ENCODE measurements around the gene TASP1. TPM values are rescaled to one million over a fixed set of nuclear protein-coding genes. Genes with fewer than 3 reads are reported as not detected.
"Not testable (repeated sequence)": the region's sequence is repeated elsewhere in the genome, so short reads cannot be mapped to it uniquely, and the experiment has no call there.

TASP1 gene
- polyA plus RNA-seq, 3 donors, result 4.4 to 6.4 (median 4.6) TPM

DNA sequence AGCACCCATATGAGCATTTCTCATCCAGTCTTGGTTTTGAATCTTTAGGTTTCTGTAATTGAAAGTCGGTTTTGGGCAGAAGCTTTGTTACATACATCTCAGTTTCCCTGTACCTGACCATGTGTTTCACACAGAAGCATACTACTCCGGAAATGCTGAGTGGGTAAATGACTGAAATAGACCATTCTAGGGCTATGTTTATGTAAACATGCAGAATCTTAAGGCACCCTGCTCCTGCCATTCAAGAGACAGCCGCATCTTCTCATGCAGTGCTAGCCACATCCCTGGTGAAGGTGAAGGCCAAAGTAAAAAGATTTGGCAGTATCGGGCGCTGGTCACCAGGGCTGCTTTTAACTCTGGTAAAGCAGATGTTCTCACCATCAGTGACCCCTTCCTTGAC, 246.3 kb downstream of the TASP1 start:
- H3K27ac ChIP-seq (ENCODE audit: low read depth, low read length), result no peak overlapping the region
- 94 to 96% (median 96%) methylated on average over 5 of the region's 5 CpGs for WGBS, 3 donors

DNA sequence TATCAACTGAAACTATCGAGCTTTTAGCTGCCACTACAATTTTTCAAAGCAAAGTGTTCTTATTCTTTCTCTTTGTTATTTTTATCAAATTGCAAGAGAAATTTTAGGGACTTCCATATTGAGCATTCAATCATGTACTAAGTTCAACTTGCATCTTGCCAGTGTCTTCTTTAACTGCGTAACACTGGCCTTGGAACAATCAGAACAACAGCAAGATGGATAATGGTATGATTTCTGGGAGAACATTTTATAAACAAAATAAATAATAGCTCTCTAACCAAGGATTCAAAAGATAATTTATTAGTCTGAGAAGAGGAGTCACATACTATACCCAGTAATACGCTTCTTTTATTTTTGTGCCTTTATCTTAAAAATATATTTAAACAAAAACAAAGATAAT, 249.6 kb downstream of the TASP1 start:
- WGBS, 3 donors, result 88 to 92% (median 92%) methylated on average over 3 of the region's 3 CpGs
- H3K27ac ChIP-seq (ENCODE audit: low read depth, low read length), result no peak overlapping the region

DNA sequence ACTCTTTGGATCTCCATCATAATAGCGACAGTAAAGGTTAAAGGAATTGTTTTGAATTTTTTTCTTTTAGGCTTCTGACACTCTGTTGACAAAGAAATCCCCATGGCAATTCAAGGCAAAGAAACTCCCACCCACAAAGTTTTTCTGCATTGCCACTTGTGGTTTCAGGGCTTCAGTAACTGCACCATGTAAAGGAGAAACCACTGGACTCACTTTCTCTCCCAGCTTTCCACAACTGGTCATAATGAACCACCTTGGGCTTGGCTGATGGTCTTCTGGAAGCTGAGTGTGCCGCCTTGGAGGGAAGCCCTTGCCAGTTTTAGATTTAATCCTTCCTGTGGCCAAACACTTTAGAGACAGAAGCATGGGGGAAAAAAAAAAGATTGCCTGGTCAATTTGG, 254.6 kb downstream of the TASP1 start:
- whole genome bisulfite sequencing, 3 donors, result 95 to 98% (median 96%) methylated on average over 2 of the region's 2 CpGs
- H3K27ac ChIP-seq (ENCODE audit: low read depth, low read length), result no peak overlapping the region

DNA sequence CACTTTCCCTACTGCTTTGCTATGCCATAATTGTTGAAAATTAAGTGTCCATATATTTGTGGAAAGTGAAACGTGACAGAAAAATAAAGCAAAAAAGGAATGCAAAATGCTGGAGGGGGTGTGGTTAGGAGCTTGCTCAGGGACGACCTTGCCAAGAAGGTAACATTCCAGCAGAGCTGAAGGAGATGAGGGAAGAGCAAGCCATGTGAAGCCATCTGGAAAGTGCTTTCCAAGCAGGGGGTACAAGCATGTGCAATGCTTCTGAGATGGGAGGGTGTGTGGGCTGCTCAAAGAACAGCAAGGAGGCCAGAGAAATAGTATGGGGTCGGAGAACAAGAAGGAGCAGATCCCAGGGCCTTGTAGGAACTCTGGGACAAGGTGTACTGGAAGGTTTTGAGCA, 255.9 kb downstream of the TASP1 start:
- WGBS, 3 donors, result 84 to 93% (median 91%) methylated on average over 3 of the region's 3 CpGs
- no peak overlapping the region for H3K27ac ChIP-seq (ENCODE audit: low read depth, low read length)

DNA sequence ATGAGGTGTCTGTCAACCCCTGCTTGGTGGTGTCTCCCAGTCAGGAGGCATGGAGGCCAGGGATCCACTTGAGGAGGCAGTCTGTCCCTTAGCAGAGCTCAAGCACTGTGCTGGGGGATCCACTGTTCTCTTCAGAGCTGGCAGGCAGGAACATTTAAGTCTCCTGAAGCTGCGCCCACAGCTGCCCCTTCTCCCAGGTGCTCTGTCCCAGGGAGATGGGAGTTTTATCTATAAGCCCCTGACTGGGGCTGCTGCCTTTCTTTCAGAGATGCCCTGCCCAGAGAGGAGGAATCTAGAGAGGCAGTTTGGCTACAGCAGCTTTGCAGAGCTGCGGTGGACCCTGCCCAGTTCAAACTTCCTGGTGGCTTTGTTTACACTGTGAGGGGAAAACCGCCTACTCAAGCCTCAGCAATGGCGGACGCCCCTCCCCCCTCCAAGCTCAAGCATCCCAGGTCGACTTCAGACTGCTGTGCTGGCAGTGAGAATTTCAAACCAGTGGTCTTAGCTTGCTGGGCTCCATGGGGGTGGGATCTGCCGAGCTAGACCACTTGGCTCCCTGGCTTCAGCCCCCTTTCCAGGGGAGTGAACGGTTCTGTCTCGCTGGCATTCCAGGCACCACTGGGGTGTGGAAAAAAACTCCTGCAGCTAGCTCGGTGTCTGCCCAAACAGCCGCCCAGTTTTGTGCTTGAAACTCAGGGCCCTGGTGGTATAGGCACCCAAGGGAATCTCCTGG, 258.1 kb downstream of the TASP1 start:
- H3K27ac ChIP-seq (ENCODE audit: low read depth, low read length), result not testable (repeated sequence)
- WGBS, 3 donors, result 91 to 93% (median 91%) methylated on average over 11 of the region's 11 CpGs

DNA sequence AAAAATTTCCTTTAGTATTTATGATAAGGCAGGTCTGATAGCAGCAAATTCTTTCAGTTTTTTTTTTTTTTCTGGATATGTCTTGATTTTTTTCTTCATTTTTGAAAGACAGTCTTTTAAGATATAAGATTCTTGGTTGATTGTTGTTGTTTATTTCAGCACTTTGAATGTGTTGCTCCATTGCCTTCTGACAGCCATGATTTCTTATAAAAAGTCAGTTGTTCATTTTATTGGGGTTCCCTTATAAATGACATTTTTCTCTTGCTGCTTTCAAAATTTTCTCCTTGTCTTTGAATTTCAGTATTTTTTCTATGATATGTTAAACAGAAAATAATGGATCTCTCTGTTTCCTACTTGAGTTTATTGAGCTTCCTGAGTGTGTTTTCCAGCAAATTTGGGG, 265.3 kb downstream of the TASP1 start:
- H3K27ac ChIP-seq (ENCODE audit: low read depth, low read length), result no peak overlapping the region

DNA sequence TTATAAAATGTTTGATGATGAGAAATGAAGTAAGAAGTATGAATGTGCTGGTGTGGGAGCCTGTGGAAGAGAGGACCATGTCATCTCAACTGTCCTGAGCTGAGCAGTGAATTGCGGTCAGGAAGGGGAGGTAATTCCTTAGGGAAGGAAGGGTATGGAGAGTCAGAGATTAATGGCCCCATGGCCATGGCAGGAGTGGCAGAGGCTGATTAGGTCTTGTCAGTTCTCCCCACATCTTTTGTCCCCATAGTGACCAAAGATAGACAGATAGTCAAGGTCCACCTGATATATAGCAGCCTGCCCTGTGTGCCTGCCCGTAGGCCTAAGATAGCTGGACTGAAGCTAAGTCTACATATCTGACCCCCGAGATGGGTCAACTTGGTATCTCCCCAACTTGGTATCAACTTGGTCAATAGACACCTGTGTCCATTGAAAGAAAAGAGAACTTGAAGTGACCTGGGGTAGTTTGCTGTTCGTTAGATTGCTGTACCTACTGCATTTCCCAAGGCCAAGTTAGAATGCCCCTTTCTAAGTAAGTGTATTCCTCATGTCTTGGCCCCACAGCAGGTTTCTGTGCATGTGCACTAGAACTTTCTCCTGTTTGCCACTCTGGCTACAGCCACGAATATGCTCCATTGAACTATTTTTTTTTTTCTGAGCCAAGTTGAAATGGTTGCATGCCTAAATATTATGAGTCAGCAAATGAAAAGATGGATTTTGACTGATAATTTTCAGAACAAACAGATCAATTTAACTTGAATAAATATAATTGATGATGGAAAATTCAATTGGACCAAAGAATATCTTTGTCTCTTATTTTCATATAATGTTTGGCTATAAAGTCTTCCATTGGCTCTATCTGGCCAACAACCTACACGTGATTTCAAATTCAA, 274.2 kb downstream of the TASP1 start:
- H3K27ac ChIP-seq (ENCODE audit: low read depth, low read length), result no peak overlapping the region
- WGBS, 3 donors, result 93 to 95% (median 94%) methylated on average over 6 of the region's 6 CpGs

DNA sequence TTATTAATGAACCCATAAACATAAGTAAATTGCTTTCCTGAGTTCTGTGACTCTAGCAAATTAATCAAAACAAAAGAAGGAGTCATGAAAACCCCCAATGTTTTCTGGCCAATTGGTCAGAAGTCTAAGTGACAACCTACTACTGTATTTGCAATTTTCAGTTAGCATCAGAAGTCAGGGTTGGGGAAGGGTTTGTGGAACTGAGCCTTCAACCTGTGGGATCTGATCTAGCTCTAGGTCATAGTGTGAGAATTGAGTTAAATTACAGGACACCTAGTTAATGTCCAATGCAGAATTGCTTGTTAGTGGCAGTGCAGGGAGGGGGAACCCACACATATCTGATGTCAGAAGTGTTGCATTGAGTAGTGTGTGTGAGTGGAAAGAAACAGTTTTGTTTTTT, 275.3 kb downstream of the TASP1 start:
- no peak overlapping the region for H3K27ac ChIP-seq (ENCODE audit: low read depth, low read length)

DNA sequence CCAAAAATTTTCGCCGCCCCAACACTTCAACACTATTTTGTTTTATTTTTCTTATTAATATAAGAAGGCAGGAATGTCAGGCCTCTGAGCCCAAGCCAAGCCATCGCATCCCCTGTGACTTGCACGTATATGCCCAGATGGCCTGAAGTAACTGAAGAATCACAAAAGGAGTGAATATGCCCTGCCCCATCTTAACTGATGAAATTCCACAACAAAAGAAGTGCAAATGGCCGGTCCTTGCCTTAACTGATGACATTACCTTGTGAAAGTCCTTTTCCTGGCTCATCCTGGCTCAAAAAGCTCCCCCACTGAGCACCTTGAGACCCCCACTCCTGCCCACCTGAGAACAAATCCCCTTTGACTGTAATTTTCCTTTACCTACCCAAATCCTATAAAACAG, 276.6 kb downstream of the TASP1 start:
- WGBS, 3 donors, result 93 to 100% (median 93%) methylated on average over 3 of the region's 5 CpGs

DNA sequence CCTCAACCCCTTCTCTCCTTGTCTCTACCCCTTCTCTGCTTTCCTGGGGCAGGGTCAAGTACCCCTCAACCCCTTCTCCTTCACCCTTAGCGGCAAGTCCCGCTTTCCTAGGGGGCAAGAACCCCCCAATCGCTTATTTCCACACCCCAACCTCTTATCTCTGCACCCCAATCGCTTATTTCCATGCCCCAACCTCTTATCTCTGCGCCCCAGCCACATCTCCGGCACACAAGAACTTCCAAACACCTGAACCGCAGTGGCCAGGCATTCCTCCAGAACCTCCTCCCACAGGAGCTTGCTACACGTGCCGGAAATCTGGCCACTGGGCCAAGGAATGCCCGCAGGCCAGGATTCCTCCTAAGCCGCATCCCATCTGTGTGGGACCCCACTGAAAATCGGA, 279.8 kb downstream of the TASP1 start:
- H3K27ac ChIP-seq (ENCODE audit: low read depth, low read length), result not testable (repeated sequence)
- 91 to 97% (median 93%) methylated on average over 11 to 12 of the region's 12 CpGs for WGBS, 3 donors

More for the DNA sequence above, 276.6 kb downstream of the TASP1 start:
- H3K27ac ChIP-seq (ENCODE audit: low read depth, low read length), result not testable (repeated sequence)

DNA sequence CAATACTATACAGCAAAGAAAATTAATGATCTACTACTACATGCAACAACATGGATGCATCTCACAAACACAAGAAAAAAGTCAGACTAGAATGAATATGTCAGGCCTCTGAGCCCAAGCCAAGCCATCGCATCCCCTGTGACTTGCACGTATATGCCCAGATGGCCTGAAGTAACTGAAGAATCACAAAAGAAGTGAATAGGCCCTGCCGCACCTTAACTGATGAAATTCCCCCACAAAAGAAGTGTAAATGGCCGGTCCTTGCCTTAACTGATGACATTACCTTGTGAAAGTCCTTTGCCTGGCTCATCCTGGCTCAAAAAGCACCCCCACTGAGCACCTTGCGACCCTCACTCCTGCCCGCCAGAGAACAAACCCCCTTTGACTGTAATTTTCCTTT, 280.9 kb downstream of the TASP1 start:
- WGBS, 3 donors, result 91 to 94% (median 93%) methylated on average over 6 of the region's 6 CpGs
- H3K27ac ChIP-seq (ENCODE audit: low read depth, low read length), result not testable (repeated sequence)

DNA sequence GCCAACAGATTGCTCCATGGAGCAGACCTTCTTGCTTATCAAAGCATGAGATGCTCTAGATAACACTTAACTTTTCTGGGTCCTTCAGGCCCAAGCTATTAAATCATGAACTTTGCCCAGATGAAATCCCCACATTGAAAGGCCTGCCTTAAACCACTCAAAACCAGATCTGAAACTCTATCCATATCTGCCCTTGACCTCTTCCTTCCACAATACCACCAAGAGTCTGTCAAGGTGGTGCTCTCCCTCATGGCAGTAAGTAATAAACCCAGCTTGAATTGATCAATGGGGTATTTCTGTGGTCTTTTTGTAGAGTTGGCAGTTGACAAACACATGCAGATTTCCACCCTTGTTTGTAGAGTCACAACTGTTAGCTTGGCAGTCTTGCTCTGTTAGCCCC, 282.1 kb downstream of the TASP1 start:
- H3K27ac ChIP-seq (ENCODE audit: low read depth, low read length), result no peak overlapping the region

DNA sequence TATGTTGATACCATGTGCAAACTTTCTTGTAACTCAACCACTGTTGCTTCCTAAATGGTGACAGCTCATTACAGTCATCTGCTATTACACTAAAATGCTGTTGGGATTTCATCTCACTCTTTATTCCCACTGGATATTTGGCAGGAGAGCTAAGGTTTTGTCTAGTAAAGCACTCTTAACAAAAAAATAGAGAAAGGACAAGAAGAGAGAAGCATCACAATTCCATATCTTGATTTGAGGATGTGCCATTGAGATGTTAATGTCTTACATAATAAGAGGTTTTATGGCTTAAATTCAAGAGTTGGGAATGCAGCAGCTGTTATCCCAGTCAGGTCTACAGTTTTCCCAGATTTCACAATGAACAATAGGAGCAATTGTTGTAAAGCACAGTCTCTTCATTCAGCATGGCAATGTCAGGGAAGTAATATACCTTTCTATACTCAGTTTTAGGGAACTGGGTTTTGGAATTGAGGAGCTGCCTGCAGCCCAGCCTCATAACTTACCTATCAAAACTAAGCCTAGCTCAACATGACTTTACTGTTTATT, 282.7 kb downstream of the TASP1 start:
- H3K27ac ChIP-seq (ENCODE audit: low read depth, low read length), result no peak overlapping the region

DNA sequence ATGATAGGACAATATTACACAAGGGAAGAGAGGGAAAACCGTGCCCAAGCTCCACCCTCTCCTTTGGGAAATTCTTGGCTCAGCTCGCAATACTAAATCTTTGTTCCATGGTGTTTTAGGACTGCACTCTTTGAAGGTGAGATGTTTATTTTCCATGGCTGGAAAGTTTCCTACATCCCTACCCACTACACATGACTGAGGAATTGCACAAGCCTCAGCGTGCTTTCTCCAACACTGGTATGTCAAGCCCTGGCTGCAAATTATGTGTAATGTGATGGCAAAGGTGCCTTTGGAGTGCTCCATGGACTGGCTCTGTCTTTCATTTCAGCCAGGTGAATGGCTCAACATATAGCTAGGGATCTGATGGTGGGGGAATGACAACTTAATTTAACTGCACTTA, 283.3 kb downstream of the TASP1 start:
- no peak overlapping the region for H3K27ac ChIP-seq (ENCODE audit: low read depth, low read length)
- WGBS, 3 donors, result 60 to 89% (median 62%) methylated on average over 3 of the region's 3 CpGs

DNA sequence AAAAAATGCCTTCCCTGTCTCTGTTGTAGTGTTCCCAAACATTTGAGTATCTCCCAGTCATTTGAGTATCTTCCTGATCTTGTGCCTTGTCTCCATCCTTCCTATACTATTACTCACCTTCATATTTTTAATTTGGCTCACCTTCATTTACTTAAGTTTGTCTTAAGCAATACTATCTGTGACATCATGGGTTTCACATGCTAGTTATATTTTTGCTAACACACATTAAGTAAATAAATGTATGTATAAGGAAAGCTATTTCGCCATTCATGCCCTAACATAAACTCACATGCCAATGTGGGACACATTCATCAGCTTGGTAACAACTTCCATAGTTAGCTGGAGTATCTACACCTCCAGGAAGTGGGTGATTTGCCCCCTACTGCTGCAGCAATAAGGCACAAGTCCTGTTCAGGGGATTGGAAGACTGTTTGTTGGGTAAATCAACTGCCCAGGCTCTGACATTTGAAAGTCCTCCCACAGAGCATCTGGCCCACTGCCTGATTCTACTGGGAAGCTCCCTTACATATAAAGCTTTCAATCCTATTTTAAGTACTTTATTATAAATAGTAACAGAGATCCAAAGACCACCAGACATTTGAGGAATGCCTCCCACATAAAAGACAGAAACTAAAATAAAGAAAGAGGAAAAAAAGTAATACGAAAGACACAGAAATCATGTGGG, 285.3 kb downstream of the TASP1 start:
- 90 to 98% (median 93%) methylated on average over 2 of the region's 2 CpGs for WGBS, 3 donors
- no peak overlapping the region for H3K27ac ChIP-seq (ENCODE audit: low read depth, low read length)

DNA sequence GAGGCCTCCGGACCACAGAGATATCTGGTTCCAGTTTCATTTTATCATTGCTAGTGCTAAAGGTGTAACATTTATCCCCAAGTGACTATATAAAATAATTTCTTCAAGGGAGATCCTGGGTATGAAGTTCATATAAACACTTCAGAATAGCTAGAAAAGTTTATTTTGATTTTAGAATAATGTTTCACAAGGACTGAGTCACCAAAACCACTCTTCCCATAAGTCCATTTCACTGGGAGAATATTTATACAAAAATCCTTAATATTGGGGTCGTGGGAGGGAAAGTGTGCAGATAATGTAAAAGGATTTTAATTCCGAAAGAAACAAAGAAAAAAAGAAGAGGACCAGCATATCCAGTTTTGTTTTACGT, 289.5 kb downstream of the TASP1 start:
- WGBS, 3 donors, result 86 to 91% (median 87%) methylated on average over 4 of the region's 4 CpGs
- H3K27ac ChIP-seq (ENCODE audit: low read depth, low read length), result no peak overlapping the region

DNA sequence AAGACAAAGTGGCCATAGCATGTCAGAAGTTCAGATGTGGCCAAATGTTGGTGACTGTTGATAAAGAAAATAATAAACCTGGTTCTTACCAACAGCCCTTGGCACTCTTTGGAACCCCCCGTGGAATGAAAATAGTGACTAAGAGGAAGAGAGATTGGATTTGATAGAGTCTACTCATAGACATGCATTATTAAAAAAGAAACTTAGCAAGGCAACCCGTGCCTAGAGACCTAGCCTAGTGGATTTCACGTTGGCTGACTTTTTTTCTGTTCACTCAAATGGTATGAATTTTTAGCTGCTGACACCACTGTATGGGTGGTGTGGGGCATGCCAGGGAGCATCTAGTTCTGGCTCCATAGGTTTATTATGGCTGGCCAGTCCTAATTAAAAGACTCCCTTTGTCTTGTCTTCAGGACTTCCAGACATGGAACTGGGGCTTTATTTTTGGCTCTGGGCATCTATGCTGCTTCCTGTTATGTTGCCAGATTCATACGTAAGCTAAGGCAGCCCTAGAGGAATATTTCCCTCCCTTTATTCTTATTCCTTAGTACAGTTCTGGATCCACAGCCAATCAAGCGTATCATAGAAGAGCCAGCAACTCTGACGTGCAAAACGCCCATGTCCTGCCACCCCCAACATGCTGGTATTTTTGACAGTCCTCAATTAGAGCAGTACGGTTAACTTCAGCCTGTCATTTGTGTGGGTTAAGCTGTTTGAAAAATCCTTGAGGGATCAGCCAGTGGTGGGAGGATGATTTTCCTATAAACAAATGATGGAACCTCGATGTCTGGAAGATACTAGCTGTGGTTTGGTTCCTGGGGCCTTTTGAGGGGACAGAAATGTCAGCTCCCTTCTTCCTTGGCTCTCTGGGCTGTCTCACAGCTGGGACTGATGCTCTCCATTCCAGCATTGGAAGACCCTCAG, 290.2 kb downstream of the TASP1 start:
- 63 to 81% (median 68%) methylated on average over 9 of the region's 9 CpGs for WGBS, 3 donors
- no peak overlapping the region for H3K27ac ChIP-seq (ENCODE audit: low read depth, low read length)

DNA sequence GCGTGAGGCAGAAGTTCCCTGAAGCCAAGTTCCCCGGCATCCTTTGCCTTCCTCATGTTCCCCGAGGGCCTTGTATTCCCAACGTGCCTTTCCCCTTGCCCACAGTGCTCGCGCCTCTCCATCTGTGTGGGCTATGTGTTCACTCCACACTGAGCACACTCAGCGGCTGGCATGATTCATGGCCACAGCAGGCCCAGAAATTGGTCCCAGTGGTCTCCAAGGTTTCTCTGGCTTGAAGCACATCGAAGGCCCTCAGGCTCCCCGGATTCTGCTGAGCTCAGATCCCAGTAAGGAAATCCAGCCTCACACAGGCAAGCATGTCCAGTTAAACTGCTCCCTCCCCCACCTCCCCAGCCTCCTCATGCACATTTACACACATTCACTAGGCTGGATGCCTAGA, 294.1 kb downstream of the TASP1 start:
- WGBS, 3 donors, result 72 to 94% (median 81%) methylated on average over 9 of the region's 9 CpGs
- H3K27ac ChIP-seq (ENCODE audit: low read depth, low read length), result no peak overlapping the region
